ENCODE results near the gene CFAP141.
"Not testable (repeated sequence)": the region's sequence is repeated elsewhere in the genome, so short reads cannot be mapped to it uniquely, and the experiment has no call there.

Gene CFAP141

DNA sequence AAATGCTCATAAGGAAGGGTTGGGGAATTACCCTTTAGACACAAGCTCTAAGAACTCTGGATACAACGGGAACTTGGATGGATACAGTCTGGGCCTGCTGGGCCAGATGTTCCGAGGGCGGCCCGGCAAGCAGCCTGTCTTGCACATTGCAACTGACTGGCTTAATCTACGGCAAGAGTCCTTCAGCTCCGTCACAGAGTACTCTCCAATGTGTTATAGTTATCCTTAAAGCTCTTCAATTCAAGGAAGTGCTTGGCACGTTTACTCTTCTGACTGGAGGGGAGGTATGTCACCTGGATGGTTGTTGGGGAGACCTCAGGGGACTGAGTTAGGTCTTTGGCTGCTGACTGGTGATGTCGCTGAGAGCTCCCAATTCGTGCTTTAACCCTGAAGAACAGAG is 1.1 kb upstream of the CFAP141 start:
- no peak for DNase-seq

DNA sequence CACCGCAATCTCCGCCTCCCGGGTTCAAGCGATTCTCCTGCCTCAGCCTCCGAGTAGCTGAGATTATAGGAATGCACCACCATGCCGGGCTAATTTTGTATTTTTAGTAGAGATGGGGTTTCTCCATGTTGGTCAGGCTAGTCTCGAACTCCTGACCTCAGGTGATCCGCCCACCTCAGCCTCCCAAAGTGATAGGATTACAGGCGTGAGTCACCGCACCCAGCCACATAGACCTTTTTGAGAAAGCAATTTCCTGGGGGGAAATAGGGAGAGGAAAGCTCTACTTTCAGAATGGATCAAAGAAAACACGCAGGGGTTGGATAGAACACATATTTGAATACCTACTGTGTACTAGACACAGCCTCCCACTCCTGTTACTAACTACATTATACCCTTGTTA is 355 bp downstream of the CFAP141 start:
- DNase-seq, result not testable (repeated sequence)

DNA sequence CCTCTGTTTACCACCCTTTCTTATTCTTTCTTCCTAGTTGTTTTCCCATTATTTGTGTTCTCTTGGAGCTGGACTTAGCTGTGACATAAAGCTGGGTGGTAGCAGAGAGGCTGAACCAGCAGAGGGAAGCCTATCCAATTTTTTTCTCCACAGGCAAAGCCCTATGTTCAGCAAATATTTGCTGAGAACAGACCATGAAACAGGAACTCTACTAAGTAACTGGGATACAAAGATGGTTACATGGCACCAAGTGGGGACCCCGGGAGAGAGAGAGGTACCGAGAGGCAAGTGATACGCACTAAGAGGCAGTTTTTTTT is 6.6 kb downstream of the CFAP141 start:
- DNase-seq, result peak; percentile 76

DNA sequence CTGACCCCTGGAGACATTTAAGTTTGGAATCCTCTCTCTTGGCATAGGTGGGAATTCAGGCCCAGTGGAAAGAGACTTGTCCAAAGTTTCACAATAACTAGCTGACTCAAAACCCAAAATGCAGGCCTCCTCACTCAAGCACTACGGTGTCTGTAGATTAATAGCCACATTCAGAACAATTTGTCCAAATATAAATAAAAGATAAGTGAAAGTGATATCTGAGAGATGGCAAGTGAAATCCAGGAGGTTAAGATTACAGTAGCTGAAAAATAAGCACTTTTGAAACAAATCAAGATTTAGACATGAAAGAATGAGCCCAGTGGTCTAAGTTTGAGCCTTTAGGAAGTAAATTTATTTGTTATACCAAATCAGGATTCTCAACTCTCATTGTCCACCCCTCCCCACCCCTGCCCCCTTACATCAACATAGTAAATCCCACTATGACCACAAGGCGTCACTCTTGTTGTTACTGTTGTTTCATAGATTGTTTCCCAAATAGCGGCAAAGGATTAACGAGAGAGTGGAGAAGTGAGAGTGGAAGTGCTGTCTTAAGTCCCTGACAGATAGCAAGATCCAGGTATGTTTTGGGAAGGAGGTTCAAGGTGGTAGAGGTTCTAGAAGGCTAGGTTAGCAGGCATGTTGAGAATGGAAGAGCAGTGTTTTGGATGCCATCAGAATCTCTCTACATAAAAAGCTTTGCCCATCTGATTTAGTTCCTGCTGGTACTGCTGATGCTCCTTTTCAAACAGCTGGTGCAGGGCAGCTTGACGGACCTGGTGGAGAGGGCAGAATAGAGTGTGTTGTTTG is 7.2 kb downstream of the CFAP141 start:
- DNase-seq, result peak; percentile 89

DNA sequence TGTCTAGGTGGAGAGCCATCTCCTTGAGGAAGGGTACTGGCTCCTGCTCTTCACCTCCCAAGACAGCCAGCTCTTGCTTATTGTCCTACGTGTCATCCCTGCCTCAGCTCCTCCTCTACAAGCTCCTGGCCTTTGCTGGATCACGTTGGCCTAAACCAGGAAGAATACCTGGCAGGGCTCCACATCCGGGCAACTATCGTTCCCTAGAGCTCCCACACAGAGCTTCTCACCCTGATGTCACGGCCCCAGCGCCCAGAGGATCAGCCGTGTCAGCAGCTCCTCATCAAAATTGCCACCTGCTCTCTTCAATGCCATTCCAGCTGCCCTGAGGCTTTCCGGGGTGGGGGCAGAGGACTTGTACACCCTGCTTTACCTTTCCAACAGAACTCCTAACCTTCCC is 12.3 kb downstream of the CFAP141 start:
- DNase-seq, result no peak

DNA sequence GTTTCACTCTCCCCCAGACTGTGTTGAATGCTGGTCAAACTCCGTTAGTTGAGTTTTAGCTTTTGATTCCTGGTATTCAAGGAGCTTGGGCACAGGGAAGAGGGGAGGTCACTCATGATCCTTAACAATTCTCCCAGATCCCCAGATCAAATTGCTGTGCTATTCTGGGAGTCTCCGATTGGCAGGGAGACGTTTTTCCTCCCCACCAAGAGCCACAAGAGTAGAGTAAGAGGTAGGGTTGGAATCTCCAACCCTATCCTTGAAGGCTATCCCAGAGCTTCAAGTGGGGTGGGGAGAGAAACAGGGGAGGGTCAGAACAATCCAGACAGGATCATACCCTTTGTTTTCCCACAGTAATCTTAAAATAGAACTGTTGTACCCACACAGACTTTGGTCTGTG is 13.7 kb downstream of the CFAP141 start:
- no peak for DNase-seq

DNA sequence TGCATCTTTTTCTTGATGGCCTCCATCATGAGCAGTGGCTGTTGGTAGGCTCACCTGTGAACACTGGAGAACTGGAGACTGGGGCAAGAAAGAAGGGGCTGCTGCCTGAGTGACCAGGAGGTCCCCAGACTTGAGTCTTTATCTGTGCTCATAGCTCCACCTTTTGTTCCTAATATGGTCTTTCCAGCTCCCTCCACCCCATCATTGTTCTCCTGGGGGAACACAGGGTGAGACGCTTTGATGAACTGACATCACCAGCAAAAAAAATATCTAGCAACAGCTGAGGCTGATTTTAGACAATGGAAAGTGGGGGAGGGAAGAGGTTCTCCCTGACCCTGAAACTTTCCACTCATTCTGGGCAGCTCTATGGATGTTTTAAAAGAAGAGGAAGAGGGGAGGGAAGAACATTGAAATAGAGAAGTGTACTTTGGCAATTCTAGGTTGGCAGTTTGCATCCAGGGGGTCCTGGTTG is 14.1 kb downstream of the CFAP141 start, which contains the start of gene TPM3:
Gene TPM3 (minus strand): TSS at position 111 of the 472 bp plus-strand sequence. CDS start 82 bp downstream, at position 29.
- DNase-seq, result no peak

DNA sequence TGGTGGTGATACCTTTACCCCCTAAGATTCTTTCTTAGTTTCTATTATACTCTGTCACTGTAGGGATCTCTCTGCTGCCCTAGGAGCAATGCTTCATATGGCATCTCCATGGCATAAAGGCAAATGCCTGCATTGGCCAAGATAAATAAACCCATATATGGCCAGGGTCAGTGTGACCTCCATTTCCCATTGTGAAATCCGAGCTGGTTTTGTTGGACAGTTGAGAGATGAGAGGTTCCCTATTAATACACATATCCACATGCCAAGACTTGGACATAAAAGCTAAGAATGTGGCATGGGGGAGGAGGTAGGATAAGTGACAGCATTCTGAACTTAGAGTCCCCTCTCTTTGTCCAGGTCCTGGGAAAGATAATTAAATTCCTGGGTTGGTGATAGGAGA is 15.6 kb downstream of the CFAP141 start:
- no peak for DNase-seq

DNA sequence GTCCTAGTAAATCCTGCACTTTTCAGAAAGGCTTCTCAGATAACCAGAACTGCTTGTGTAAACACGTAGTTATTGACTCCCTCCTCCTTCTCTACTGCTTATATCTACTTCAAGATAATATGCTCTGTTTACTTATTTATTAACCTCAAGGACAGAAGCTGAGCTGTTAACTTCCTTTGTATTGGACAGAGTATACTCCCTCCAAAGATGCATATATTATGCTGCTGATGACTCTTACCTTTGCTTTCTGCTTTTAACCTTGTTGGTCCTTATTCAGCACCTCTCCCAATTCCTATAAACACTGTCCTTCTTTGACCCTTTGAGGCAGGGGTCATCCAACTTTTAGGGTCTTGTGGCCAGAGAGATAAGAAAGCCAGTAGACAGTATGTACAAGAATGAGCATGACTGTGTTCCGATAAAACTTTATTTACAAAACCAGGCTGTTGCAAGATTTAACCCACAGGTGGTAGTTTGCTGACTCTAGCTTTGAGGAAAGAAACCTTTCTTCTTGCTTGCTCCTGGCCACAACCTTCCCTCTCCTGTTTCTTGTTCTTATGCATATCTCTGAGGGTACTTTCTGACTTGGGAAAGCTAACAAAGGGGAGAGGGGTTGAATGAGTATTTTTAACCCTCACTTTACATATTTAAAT is 19.2 kb downstream of the CFAP141 start:
- no peak for DNase-seq

DNA sequence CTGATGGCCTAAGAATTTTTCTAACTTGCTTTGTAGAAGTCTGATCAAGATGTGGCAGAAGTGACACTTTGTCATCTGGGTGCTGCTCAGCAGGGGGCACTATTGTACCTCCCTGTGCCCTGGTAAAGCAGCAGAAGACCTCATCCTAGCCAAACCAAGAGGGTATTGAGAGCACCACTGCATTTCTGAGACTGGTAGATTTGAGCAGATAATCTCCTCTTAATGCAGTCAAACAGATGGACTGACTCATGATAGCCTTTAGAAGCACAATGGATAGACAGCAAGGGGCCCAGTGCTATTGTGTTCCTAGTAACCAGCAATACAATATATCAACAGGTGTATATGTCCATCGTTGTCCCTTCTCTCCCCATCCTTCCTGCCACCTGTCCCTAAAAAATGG is 20.0 kb downstream of the CFAP141 start:
- DNase-seq, result peak; percentile 81

DNA sequence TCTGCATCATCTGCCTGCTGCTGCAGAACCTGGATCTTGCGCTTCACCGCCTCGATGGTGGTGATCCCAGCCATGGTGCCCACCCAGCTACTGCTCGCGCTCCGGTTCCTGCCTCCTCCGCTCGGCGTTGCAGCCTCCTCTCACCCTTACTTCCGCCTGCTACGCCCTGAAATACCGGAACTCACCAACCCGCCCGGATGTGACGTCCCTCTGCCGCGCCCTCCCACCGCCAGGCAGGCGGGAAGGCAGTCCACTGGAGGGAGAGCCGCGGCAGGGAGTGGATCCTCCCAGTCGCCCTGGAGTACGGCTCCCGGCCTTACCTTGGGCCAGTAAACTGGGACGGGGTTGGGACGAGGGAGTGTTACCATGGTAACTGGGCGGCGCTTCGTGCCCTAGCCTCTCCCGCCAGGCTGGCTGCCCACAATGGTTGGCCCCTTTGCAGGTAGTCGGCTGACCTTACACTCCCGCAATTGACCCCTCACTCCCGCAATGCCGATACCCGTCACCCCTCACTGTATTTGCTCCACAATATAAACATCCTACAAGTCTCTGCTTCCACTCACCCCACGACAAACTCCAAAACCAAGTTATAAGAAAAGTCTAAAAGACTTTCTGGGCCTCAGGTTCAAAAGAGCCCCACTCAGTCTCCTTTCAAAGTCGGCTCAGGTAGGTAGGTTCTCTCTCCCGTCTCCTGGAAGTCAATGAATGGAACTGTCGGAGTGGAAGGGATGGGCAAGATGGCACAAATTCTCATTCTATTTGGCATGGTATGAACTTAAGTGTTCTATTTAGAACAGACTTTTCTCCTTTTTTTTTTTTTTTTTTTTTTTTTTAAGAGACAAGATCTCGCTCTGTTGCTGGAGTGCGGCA is 22.9 kb downstream of the CFAP141 start:
- DNase-seq, result peak; percentile 99

DNA sequence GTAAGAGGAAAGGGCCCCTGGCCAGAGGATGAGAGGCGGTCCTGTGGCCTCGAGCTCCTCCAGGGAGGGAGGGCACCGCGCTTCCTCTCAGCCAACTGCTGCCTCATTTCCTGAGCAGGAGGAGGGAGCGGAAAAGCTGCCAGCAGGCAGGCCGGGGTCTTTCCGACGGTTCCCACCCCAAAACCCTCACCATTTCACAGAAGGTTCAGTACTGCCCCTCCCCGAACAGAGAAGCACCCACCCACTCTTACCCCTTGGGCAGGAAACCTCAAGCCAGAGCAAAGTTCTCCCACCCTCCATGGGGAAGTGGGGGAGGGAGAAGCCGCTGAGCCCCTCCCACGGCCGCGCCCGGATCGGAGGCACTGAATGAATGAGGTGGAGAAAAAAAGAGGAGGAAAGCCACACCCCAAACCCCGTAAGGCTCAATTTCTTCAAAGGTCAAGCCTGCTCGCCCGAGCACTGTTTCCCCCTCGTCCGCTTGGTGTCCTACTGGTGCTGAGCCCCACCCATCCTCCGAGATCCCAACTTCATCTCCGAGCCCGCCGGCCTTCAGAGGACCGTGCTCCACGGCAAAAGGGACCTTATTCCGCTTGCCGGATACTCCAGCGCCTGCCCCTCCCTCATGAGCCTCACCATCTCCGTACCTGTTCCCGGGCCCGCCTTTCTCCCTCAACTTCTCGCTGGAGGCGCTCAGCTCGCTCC is 23.6 kb downstream of the CFAP141 start:
- DNase-seq, result peak; percentile 75

DNA sequence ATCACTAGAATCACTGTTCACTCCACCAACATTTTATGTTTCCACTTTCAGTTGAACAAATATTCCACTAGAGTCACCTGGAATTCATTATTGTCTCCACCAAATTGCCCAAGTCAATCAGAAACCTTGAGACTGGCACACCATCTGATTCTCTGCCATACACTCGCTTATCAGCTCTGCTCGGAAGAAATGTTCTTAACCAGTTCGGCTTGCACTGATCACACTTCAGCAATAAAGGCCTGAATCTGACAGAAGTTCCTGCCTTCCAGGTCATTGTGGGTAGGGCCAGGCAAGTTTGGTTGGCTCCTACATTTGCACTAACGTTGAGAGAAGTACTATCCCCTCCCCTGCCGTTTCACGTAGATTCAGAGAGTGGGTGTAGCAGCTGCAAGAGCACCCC is 24.2 kb downstream of the CFAP141 start:
- no peak for DNase-seq

DNA sequence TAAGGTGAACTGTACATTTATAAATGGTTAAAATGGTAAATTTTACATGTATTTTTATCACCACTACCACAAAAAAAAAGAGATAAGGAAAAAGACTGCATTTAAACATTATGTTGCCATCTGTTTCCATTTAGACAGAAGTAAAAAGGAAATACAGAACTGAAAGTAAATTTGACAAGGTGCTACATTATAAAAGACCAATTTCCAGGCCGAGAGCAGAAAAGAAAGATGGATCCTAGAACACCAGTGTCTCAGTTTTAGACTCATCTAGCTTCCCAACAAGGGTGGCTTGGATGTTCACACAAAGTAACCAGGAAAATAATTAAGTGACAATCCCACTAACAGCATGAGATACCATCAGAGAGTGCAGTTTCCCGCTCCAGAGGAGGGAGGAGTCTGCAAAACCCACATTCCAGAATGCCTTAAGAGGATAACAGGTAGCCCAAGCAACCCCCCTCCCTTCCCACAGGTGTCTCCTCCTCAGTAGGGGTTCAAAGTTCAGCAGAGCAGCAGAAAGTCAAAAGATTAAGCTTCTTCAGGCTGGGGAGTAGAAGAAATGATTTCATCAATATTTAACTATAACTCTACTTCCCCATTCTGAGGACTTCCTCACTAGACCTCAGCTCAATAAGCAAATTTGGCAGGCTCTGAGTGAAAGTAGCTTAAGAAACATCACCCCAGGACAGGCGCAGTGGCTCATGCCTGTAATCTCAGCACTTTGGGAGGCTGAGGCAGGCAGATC is 26.0 kb downstream of the CFAP141 start:
- no peak for DNase-seq

DNA sequence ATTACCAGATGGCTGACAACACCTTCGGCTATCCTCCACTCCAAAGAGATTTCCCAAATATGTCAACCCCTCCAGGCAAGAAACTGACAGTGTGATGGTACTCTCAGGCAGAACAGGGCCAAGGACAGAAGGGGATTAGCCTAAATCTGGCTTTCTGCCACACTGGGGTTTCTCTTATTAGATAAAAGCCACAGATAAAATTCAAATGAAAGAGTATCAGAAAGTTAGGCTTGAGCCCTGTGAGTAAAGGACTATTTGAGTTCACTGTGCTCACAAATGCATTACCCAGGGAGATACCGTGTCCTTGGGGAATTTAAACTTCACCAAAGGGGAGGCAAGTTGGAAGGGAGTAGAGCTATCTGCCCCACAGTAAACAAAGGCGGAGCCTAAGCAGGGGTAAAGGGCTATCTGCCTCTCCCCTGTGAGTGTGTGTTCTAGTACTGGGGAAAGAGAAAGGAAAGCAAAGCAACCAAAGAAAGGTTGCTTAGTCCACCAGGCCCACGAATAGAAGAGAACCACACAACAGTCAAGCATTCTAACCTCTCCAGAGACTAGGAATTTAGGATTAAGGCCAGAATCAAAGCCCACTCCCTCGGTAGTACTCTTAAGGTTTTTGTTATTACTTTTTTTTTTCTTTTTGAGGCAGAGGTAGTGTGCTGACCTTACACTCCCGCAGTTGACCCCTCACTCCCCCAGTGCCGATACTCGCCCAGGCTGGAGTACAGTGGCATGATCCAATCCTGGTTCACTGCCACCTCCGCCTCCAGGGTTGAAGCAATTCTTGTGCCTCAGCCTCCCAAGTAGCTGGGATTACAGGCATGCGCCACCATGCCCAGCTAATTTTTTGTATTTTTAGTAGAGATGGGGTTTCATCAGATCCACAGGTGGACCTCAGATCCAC is 27.0 kb downstream of the CFAP141 start:
- no peak for DNase-seq

DNA sequence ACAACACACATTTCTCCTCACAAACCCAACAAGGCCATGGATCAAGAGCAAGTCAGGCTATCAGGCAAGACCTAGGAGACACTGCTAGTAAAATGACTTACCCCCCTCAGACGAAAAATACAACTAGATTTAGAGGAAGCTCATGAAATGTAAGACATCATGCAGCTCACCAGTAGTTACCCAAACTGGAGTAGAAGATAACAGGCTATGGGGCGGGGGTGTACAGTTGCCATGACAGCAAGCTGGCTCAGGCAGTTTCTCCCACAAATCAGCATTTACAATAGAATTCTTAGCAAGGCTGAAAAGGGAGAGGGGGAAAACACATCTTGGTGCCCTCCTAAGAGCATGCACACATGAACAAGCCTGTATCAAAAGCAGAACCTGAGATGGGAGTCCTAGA is 28.1 kb downstream of the CFAP141 start:
- DNase-seq, result no peak

DNA sequence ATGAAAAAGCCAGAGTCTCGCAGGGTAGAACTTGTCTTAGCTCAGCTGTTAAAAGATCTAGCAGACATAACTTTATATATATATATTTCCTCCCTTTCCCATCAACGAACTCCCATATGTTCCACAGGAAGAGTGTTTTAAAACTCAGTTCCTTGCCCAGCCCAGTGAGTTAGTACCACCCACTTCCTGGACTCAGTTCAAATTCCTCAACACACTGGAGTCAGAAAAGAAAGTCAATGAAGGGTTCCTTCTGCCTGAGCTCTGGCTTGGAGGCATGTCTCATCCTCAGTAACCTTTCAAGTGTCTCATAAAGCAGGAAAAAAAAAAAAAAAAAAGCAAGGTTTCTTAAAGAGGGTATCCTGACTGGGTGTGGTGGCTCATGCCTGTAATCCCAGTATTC is 29.8 kb downstream of the CFAP141 start:
- no peak for DNase-seq

DNA sequence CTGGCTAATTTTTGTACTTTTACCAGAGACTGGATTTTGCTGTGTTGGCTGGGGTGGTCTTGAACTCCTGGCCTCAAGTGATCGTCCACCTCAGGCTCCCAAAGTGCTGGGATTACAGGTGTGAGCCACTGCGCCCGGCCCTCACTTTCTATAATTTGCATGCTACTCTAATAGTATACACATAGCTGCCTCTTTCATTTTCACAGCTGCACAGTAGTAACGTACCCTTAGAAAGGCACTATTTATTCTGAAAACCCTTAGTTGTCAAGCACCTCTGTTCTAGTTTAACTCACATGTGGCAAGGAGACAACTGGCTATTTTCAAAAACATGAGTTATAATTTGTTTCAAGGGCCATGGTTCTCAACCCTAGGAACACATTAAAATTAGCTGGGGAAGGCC is 31.5 kb downstream of the CFAP141 start:
- no peak for DNase-seq

DNA sequence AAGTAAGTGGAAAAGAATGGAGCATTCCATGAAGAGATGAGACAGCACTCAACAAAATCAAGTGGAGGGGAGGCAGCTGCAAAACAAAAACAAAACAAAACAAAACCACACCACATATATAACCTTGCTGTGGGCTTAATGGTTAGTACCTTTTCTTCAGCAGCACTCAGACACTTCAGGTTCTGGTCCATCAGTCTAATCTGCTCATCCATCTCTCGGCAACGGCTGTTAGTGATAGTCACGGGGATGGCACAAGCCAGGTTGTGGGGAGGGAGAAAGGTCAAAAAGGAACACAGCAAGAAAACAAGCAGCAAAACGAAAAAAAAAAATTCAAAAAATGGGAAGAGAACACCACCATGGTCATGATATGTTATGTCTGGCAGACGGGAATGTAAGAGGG is 34.3 kb downstream of the CFAP141 start:
- no peak for DNase-seq

DNA sequence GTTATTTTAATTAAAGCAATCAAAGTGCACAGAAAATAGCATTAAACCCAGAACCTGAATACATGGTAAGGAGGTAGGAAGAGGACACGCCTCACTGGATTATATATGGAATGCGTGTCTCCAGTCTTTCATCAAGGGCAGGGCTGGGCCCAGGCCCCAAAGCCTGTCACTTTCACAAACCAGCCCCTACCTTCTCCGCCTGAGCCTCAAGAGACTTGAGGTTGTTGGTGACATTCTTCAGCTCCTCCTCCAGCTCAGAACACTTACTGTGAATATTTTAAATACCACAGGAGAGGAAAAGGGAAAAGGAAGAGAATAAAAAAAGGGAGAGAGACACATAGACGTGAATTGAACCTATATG is 34.9 kb downstream of the CFAP141 start:
- DNase-seq, result no peak

DNA sequence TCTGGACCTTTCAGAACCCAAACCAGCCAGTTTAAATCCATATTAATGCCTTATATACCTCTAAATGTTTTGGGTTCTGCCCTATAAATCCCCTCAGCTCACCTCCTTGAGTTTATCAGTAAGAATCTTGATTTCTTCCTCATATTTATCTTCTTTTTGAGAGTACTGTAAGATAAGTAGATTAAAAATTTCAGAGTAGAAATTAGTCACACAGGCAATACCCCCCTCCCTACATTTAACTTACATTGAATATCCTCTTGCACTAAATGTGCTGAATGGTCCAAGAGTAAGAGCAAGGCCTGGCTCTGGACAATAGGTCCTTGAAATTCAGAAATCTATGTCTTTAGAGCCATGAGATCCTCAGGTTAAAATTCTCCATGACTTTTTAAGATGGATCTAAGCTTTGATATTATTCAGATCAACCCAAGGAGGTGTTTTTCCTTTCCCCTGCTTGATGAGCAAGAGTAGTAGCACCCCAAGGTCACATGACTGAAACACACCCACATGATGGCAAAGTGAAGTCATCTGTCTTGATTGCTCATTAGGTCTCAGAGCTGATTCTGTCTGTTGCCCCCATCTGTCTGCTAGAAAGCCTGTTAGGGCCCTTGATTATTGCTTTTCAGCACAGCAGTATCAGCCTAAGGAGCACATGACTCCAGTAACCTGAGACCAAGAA is 35.4 kb downstream of the CFAP141 start:
- no peak for DNase-seq
